Measurements from ENCODE around the gene ADAMTS6. TPM values are rescaled to one million over a fixed set of nuclear protein-coding genes. Genes with fewer than 3 reads are reported as not detected.
A peak's percentile ranks its signal among the peaks of the same experiment; 100 is the strongest.
"Not testable (repeated sequence)": the region's sequence is repeated elsewhere in the genome, so short reads cannot be mapped to it uniquely, and the experiment has no call there.

Gene ADAMTS6
- total RNA-seq (2014; rRNA removed; shearing (Covaris generic)), result 15.9 and 21.1 TPM in 2 replicates

- DNase-seq (ENCODE audit: low spot score), result peak; percentile 90
These were observed at the start of gene ADAMTS6 for GRCh38 chr5:65481635-65482295. Gene ADAMTS6 (minus strand): TSS chr5:65481920. CDS start chr5:65473673, 8,247 bp downstream.

- DNase-seq (ENCODE audit: low spot score), result no peak
These were observed 49.2 kb upstream of the ADAMTS6 start for GRCh38 chr5:65530904-65531303.

- no peak for DNase-seq (ENCODE audit: low spot score)
These were observed 44.0 kb upstream of the ADAMTS6 start for GRCh38 chr5:65525726-65526125.

GRCh38 chr5:65512170-65512937 is 30.6 kb upstream of the ADAMTS6 start:
- DNase-seq (ENCODE audit: low spot score), result peak; percentile 14

GRCh38 chr5:65508978-65509377 is 27.3 kb upstream of the ADAMTS6 start:
- DNase-seq (ENCODE audit: low spot score), result no peak

- DNase-seq (ENCODE audit: low spot score), result peak; percentile 33
These were observed 25.2 kb upstream of the ADAMTS6 start for GRCh38 chr5:65506961-65507360.

GRCh38 chr5:65489119-65489518 is 7.4 kb upstream of the ADAMTS6 start:
- no peak for DNase-seq (ENCODE audit: low spot score)

GRCh38 chr5:65488038-65488687 is 6.4 kb upstream of the ADAMTS6 start:
- not testable (repeated sequence) for DNase-seq (ENCODE audit: low spot score)

- DNase-seq (ENCODE audit: low spot score), result not testable (repeated sequence)
These were observed 5.1 kb upstream of the ADAMTS6 start for GRCh38 chr5:65486803-65487202.

- DNase-seq (ENCODE audit: low spot score), result no peak
These were observed 3.7 kb upstream of the ADAMTS6 start for GRCh38 chr5:65485405-65485804.

- peak; percentile 75 for DNase-seq (ENCODE audit: low spot score)
These were observed 2.0 kb upstream of the ADAMTS6 start for GRCh38 chr5:65483546-65484346.

GRCh38 chr5:65482736-65483545 is 1.2 kb upstream of the ADAMTS6 start:
- peak; percentile 52 for DNase-seq (ENCODE audit: low spot score)

- DNase-seq (ENCODE audit: low spot score), result peak; percentile 19
These were observed 596 bp upstream of the ADAMTS6 start for GRCh38 chr5:65482296-65482735.

- DNase-seq (ENCODE audit: low spot score), result no peak
These were observed 544 bp downstream of the ADAMTS6 start for GRCh38 chr5:65481171-65481581.

- peak; percentile 59 for DNase-seq (ENCODE audit: low spot score)
These were observed 1.3 kb downstream of the ADAMTS6 start for GRCh38 chr5:65480306-65480865.

- DNase-seq (ENCODE audit: low spot score), result no peak
These were observed 2.2 kb downstream of the ADAMTS6 start for GRCh38 chr5:65479527-65479926.

GRCh38 chr5:65478336-65478735 is 3.4 kb downstream of the ADAMTS6 start:
- no peak for DNase-seq (ENCODE audit: low spot score)

GRCh38 chr5:65475895-65476294 is 5.8 kb downstream of the ADAMTS6 start:
- DNase-seq (ENCODE audit: low spot score), result no peak

GRCh38 chr5:65475336-65475735 is 6.4 kb downstream of the ADAMTS6 start:
- DNase-seq (ENCODE audit: low spot score), result no peak

- no peak for DNase-seq (ENCODE audit: low spot score)
These were observed 7.5 kb downstream of the ADAMTS6 start for GRCh38 chr5:65474130-65474711.
